ENCODE measurements around the gene ENDOG. TPM values are rescaled to one million over a fixed set of nuclear protein-coding genes. Genes with fewer than 3 reads are reported as not detected.
"Not testable (repeated sequence)": the region's sequence is repeated elsewhere in the genome, so short reads cannot be mapped to it uniquely, and the experiment has no call there.

ENDOG gene
- total RNA-seq, 1 donor from 2014 or later: 17.8 TPM

DNA sequence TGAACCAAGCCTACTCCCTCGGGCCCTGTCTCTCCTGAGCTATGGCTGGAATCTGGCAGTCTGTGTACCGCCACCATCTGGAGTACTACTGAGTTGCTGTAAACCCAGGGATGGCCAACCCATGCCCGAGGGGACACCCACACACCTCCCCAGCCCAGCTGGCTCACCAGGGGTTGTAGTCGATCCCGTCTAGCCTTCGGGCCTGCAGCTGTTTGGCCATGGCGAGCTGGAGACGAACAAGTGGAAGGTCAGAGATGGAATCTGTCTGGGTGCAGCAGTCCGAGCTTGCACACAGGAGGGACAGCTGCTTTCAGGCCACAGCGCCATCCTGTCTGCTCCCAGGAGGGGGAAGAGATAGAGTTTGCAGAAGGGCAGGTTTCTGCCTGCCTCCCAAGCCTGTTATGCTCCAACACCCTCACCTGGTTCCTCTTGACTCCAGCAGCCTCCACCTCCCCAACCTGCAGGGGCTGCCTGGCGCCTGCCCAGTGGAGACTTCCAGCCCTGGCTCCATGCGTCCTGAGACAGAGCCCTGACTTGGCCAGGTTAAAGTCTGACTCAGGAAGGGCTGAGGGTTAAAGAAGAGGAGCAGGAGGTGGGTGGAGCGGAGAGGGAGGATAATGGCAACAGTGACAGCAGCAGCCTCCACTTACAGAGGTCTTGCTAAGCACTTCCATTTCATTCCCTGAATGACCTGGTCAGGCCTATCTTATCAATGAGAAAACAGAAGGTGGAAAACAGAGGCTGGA is 27.1 kb downstream of the ENDOG start:
- Mint-ChIP-seq H3K36me3 (ENCODE audit: low read depth, unreplicated experiment) (peaks cover 15% of the 10 kb centered on the region), H3K4me1 (ENCODE audit: low read depth, unreplicated experiment) (no peaks in the 10 kb centered on the region), H3K27me3 (ENCODE audit: low read depth, unreplicated experiment) (no peaks in the 10 kb centered on the region), H3K27ac (ENCODE audit: unreplicated experiment) (no peak overlapping the region), H3K4me3 (ENCODE audit: unreplicated experiment) (no peak overlapping the region), H3K9me3 (ENCODE audit: unreplicated experiment) (peaks cover 11% of the 10 kb centered on the region)
- no peak for FAIRE-seq
- H3K79me2 ChIP-seq (ENCODE audit: insufficient read depth, low read length): no peaks in the 10 kb centered on the region
- H3K9ac ChIP-seq (ENCODE audit: low read length): no peak overlapping the region
- peaks cover 8% of the 10 kb centered on the region for H4K20me1 ChIP-seq (ENCODE audit: insufficient read depth, low read length)
- H3K9me3 ChIP-seq (ENCODE audit: insufficient read depth, low read depth, low read length): no peaks in the 10 kb centered on the region
- no peak overlapping the region for H3K27ac ChIP-seq (ENCODE audit: low read depth, low read length)
- H3K4me3 ChIP-seq (ENCODE audit: insufficient read depth, low read depth, low read length): no peak overlapping the region
- H3K36me3 ChIP-seq (ENCODE audit: insufficient read depth, low read length): no peaks in the 10 kb centered on the region
- TF ChIP-seq CTCF (IDR thresholded peaks at IDR 0.05; ENCODE audit: insufficient read depth, low read depth, low read length) (no peak), EZH2 (IDR thresholded peaks at IDR 0.05; ENCODE audit: insufficient read depth, low read length) (no peak)
- H2AFZ ChIP-seq (ENCODE audit: low read depth, low read length): no peak overlapping the region
- H3K4me2 ChIP-seq (ENCODE audit: low read length): no peak overlapping the region
- no peaks in the 10 kb centered on the region for H3K27me3 ChIP-seq (ENCODE audit: insufficient read depth, low read length)
- DNase-seq (ENCODE audit: low read depth): no peak
- H3K4me1 ChIP-seq (ENCODE audit: insufficient read depth, low read length): no peaks in the 10 kb centered on the region

DNA sequence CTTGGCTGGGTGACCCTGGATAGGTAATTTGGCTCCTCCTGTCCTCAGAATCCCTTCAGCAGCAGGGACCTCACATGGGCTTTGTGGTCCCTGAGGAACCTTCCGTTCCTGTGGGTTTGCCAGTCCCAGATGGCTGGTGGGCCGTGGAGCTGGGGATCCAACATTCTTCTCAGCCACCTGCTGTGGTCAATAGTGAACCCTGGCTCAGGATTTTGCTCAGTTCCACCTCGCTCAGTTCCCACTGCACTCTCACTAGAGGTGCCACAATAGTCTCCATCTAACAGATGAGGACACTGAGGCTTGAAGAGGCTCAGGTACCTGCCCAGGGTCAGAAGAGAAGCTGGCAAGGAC is 28.4 kb downstream of the ENDOG start:
- H3K4me1 Mint-ChIP-seq (ENCODE audit: low read depth, unreplicated experiment): no peaks in the 10 kb centered on the region
- no peak for DNase-seq (ENCODE audit: low read depth)
- no peaks in the 10 kb centered on the region for H3K9me3 ChIP-seq (ENCODE audit: insufficient read depth, low read depth, low read length)
- no peak overlapping the region for H3K4me3 Mint-ChIP-seq (ENCODE audit: unreplicated experiment)
- no peak overlapping the region for H3K4me3 ChIP-seq (ENCODE audit: insufficient read depth, low read depth, low read length)
- no peak for TF ChIP-seq EZH2 (IDR thresholded peaks at IDR 0.05; ENCODE audit: insufficient read depth, low read length)
- no peak for TF ChIP-seq CTCF (IDR thresholded peaks at IDR 0.05; ENCODE audit: insufficient read depth, low read depth, low read length)
- no peaks in the 10 kb centered on the region for H3K27me3 Mint-ChIP-seq (ENCODE audit: low read depth, unreplicated experiment)
- no peak overlapping the region for H3K9ac ChIP-seq (ENCODE audit: low read length)
- no peaks in the 10 kb centered on the region for H3K4me1 ChIP-seq (ENCODE audit: insufficient read depth, low read length)
- FAIRE-seq: no peak
- H3K4me2 ChIP-seq (ENCODE audit: low read length): no peak overlapping the region
- no peak overlapping the region for H3K27ac Mint-ChIP-seq (ENCODE audit: unreplicated experiment)
- no peak overlapping the region for H2AFZ ChIP-seq (ENCODE audit: low read depth, low read length)
- H3K27me3 ChIP-seq (ENCODE audit: insufficient read depth, low read length): no peaks in the 10 kb centered on the region
- H3K27ac ChIP-seq (ENCODE audit: low read depth, low read length): no peak overlapping the region
- H4K20me1 ChIP-seq (ENCODE audit: insufficient read depth, low read length): peaks cover 8% of the 10 kb centered on the region
- H3K36me3 ChIP-seq (ENCODE audit: insufficient read depth, low read length): no peaks in the 10 kb centered on the region
- H3K36me3 Mint-ChIP-seq (ENCODE audit: low read depth, unreplicated experiment): peaks cover 24% of the 10 kb centered on the region
- H3K9me3 Mint-ChIP-seq (ENCODE audit: unreplicated experiment): peaks cover 23% of the 10 kb centered on the region
- no peaks in the 10 kb centered on the region for H3K79me2 ChIP-seq (ENCODE audit: insufficient read depth, low read length)

- FAIRE-seq (no peak), DNase-seq (ENCODE audit: low read depth) (no peak)
- H3K4me1 ChIP-seq (ENCODE audit: insufficient read depth, low read length): no peaks in the 10 kb centered on the region
- H3K4me3 ChIP-seq (ENCODE audit: insufficient read depth, low read depth, low read length): no peak overlapping the region
- H3K27ac ChIP-seq (ENCODE audit: low read depth, low read length): no peak overlapping the region
- Mint-ChIP-seq H3K9me3 (ENCODE audit: unreplicated experiment) (peaks cover 23% of the 10 kb centered on the region), H3K27me3 (ENCODE audit: low read depth, unreplicated experiment) (no peaks in the 10 kb centered on the region), H3K4me1 (ENCODE audit: low read depth, unreplicated experiment) (no peaks in the 10 kb centered on the region), H3K36me3 (ENCODE audit: low read depth, unreplicated experiment) (peaks cover 20% of the 10 kb centered on the region), H3K27ac (ENCODE audit: unreplicated experiment) (no peak overlapping the region), H3K4me3 (ENCODE audit: unreplicated experiment) (no peak overlapping the region)
- no peak overlapping the region for H3K4me2 ChIP-seq (ENCODE audit: low read length)
- H2AFZ ChIP-seq (ENCODE audit: low read depth, low read length): no peak overlapping the region
- TF ChIP-seq EZH2 (IDR thresholded peaks at IDR 0.05; ENCODE audit: insufficient read depth, low read length) (no peak), CTCF (IDR thresholded peaks at IDR 0.05; ENCODE audit: insufficient read depth, low read depth, low read length) (no peak)
- H3K9me3 ChIP-seq (ENCODE audit: insufficient read depth, low read depth, low read length): no peaks in the 10 kb centered on the region
- H4K20me1 ChIP-seq (ENCODE audit: insufficient read depth, low read length): peaks cover 5% of the 10 kb centered on the region
- no peaks in the 10 kb centered on the region for H3K27me3 ChIP-seq (ENCODE audit: insufficient read depth, low read length)
- no peak overlapping the region for H3K9ac ChIP-seq (ENCODE audit: low read length)
- no peaks in the 10 kb centered on the region for H3K79me2 ChIP-seq (ENCODE audit: insufficient read depth, low read length)
- no peaks in the 10 kb centered on the region for H3K36me3 ChIP-seq (ENCODE audit: insufficient read depth, low read length)
Observed at GRCh38 chr9:128847803-128848202, 29.5 kb downstream of the ENDOG start.

- H3K9ac ChIP-seq (ENCODE audit: low read length); H3K4me3 ChIP-seq (ENCODE audit: insufficient read depth, low read depth, low read length); H3K79me2 ChIP-seq (ENCODE audit: insufficient read depth, low read length); FAIRE-seq; H4K20me1 ChIP-seq (ENCODE audit: insufficient read depth, low read length); H3K4me3 Mint-ChIP-seq (ENCODE audit: unreplicated experiment); H3K27me3 Mint-ChIP-seq (ENCODE audit: low read depth, unreplicated experiment); H3K27ac ChIP-seq (ENCODE audit: low read depth, low read length); H3K4me1 ChIP-seq (ENCODE audit: insufficient read depth, low read length); H3K4me2 ChIP-seq (ENCODE audit: low read length); H3K4me1 Mint-ChIP-seq (ENCODE audit: low read depth, unreplicated experiment); H3K9me3 ChIP-seq (ENCODE audit: insufficient read depth, low read depth, low read length); DNase-seq (ENCODE audit: low read depth); H3K27me3 ChIP-seq (ENCODE audit: insufficient read depth, low read length); H2AFZ ChIP-seq (ENCODE audit: low read depth, low read length); H3K27ac Mint-ChIP-seq (ENCODE audit: unreplicated experiment); H3K36me3 ChIP-seq (ENCODE audit: insufficient read depth, low read length): not testable (repeated sequence)
- H3K36me3 Mint-ChIP-seq (ENCODE audit: low read depth, unreplicated experiment): peaks cover 18% of the 10 kb centered on the region
- H3K9me3 Mint-ChIP-seq (ENCODE audit: unreplicated experiment): peaks cover 23% of the 10 kb centered on the region
Observed at GRCh38 chr9:128851024-128851423, 32.7 kb downstream of the ENDOG start.

Data from astrocyte (in vitro differentiated cells and primary cell).